ENCODE results near the gene CHMP1B. TPM values are rescaled to one million over a fixed set of nuclear protein-coding genes. Genes with fewer than 3 reads are reported as not detected.

CHMP1B gene
- total RNA-seq, 1 experiment from 2014 or later, result 38.7 TPM

GRCh38 chr18:11859282-11859830 is 8.1 kb downstream of the CHMP1B start:
- no peak overlapping the region for H2BK12ac ChIP-seq (ENCODE audit: insufficient read length, low read depth, low read length)
- no peak overlapping the region for H3K18ac ChIP-seq (ENCODE audit: insufficient read length, low read depth, low read length)
- no peak overlapping the region for H2BK5ac ChIP-seq (ENCODE audit: insufficient read length, low read length)
- H3K4me3 Mint-ChIP-seq, result 0 out of 5 replicates have a peak overlapping the region, but pooled peaks of 1 of the 2 experiments have one; percentile 17
- no peak overlapping the region for H4K5ac ChIP-seq (ENCODE audit: insufficient read length, low read depth, low read length)
- no peak for DNase-seq
- H3K14ac ChIP-seq (ENCODE audit: insufficient read depth, low read length), result no peak overlapping the region
- no peak overlapping the region for H3K27ac ChIP-seq (ENCODE audit: insufficient read length, low read depth, low read length)
- H3K4me2 ChIP-seq (ENCODE audit: insufficient read depth, insufficient read length, low read length), result no peak overlapping the region
- H2AFZ ChIP-seq (ENCODE audit: low read length), result no peak overlapping the region
- no peak overlapping the region for H3K9ac ChIP-seq (ENCODE audit: extremely low read depth, insufficient read length, low read length)
- no peaks in the 10 kb centered on the region for H3K27me3 ChIP-seq (ENCODE audit: insufficient read depth, low read length)
- peak overlapping the region in 2 of 3 experiments; percentile 57 to 76; a peak in 3 of 7 replicates for H3K27ac Mint-ChIP-seq
- H2BK20ac ChIP-seq (ENCODE audit: low read depth, low read length, poor library complexity, severe bottlenecking), result no peak overlapping the region
- no peaks in the 10 kb centered on the region for H4K20me1 ChIP-seq (ENCODE audit: control insufficient read depth, insufficient read depth, insufficient read length)
- no peaks in the 10 kb centered on the region for H3K79me1 ChIP-seq (ENCODE audit: insufficient read depth, low read depth, low read length, poor library complexity, severe bottlenecking)
- H4K8ac ChIP-seq (replicated peaks; ENCODE audit: insufficient read length, low read depth, low read length), result no peak overlapping the region
- H3K23me2 ChIP-seq (ENCODE audit: insufficient read length, low read depth, low read length, poor library complexity, severe bottlenecking), result no peaks in the 10 kb centered on the region
- no peak for TF ChIP-seq CTCF (conservative IDR thresholded peaks at IDR 0.05)
- H3K9me3 ChIP-seq (ENCODE audit: control insufficient read depth, low read depth, low read length), result no peaks in the 10 kb centered on the region
- H3K79me2 ChIP-seq (ENCODE audit: insufficient read depth, low read length), result no peaks in the 10 kb centered on the region
- no peak overlapping the region; the same call in 1 of the 2 replicates for H2BK15ac ChIP-seq (ENCODE audit: low read depth, low read length)
- no peak overlapping the region for H3K56ac ChIP-seq (ENCODE audit: insufficient read length, low read depth, low read length)
- peaks cover 5% of the 10 kb centered on the region; the same call in 1 of the 2 replicates for H3K4me1 ChIP-seq (ENCODE audit: insufficient read depth, low read length)
- no peak overlapping the region for H3K23ac ChIP-seq (ENCODE audit: insufficient read length, low read depth, low read length)
- H2BK120ac ChIP-seq (ENCODE audit: low read depth, low read length, poor library complexity, severe bottlenecking), result no peak overlapping the region
- peak overlapping the region; percentile 41 for H2AK5ac ChIP-seq (ENCODE audit: insufficient read length, low read length)
- no peak overlapping the region for H3K4ac ChIP-seq (ENCODE audit: low read depth, low read length)
- H3T11ph ChIP-seq (ENCODE audit: low read length), result no peak overlapping the region
- no peaks in the 10 kb centered on the region for H3K9me3 Mint-ChIP-seq
- peaks cover 0 to 2% (median 0%) of the 10 kb centered on the region in 3 experiments; a peak in 2 of 7 replicates for H3K36me3 Mint-ChIP-seq (ENCODE audit: insufficient read depth in 1 of 3, low read depth in 3 of 3)
- no peaks in the 10 kb centered on the region for H3K27me3 Mint-ChIP-seq (ENCODE audit: low read depth)
- no CpG with 5 or more reads among the region's 7 CpGs for WGBS (ENCODE audit: extremely low coverage, insufficient read length, low lambda C conversion rate)
- H3K4me1 Mint-ChIP-seq, result peaks cover 28 to 30% of the 10 kb centered on the region in 2 experiments
- H4K91ac ChIP-seq (ENCODE audit: insufficient read length, low read depth, low read length), result no peak overlapping the region
